AG09309 (cell line): ENCODE results near the gene ACTL9.
"Not testable (repeated sequence)": the region's sequence is repeated elsewhere in the genome, so short reads cannot be mapped to it uniquely, and the experiment has no call there.

Experiments
- DNase-seq: peaks from one replicate; pipeline ENCODE4 v3.0.0-alpha.2; 2010; ENCODE audit warnings: low read depth
- H3K4me3 ChIP-seq: 2 replicates; pipeline ENCODE4 v1.5.1; 2011; ENCODE audit warnings: mild to moderate bottlenecking, low read depth, low read length, moderate library complexity; ENCODE audit not compliant: control insufficient read depth
- CTCF ChIP-seq: IDR thresholded peaks from 2 replicates; pipeline ENCODE4 v1.5.1; 2011; ENCODE audit warnings: mild to moderate bottlenecking, low read depth, low read length, inconsistent platforms; ENCODE audit not compliant: insufficient read depth, control insufficient read depth; ENCODE audit errors: missing control alignments

ACTL9 gene

GRCh38 chr19:8705742-8706141 is 7.1 kb upstream of the ACTL9 start:
- H3K4me3 ChIP-seq: no peak overlapping the region
- DNase-seq: no peak

GRCh38 chr19:8705304-8705703 is 6.7 kb upstream of the ACTL9 start:
- not testable (repeated sequence) for DNase-seq

More at GRCh38 chr19:8705742-8706141, 7.1 kb upstream of the ACTL9 start:
- TF ChIP-seq CTCF: no peak

GRCh38 chr19:8703223-8703622 is 4.6 kb upstream of the ACTL9 start:
- no peak for DNase-seq
- TF ChIP-seq CTCF: no peak
- H3K4me3 ChIP-seq: no peak overlapping the region

More at GRCh38 chr19:8705304-8705703, 6.7 kb upstream of the ACTL9 start:
- H3K4me3 ChIP-seq: not testable (repeated sequence)

- DNase-seq: no peak
- H3K4me3 ChIP-seq: no peak overlapping the region
- no peak for TF ChIP-seq CTCF
Measured at GRCh38 chr19:8702350-8702749, 3.8 kb upstream of the ACTL9 start.

- no peak overlapping the region for H3K4me3 ChIP-seq
Measured at GRCh38 chr19:8700956-8701355, 2.4 kb upstream of the ACTL9 start.

GRCh38 chr19:8699908-8700307 is 1.3 kb upstream of the ACTL9 start:
- DNase-seq: no peak
- no peak for TF ChIP-seq CTCF
- no peak overlapping the region for H3K4me3 ChIP-seq

More at GRCh38 chr19:8700956-8701355, 2.4 kb upstream of the ACTL9 start:
- TF ChIP-seq CTCF: no peak
- DNase-seq: no peak

- H3K4me3 ChIP-seq: no peak overlapping the region
- DNase-seq: no peak
- no peak for TF ChIP-seq CTCF
Measured at GRCh38 chr19:8697671-8698432, 743 bp downstream of the ACTL9 start.
